GM12878 (cell line): ENCODE data around the gene LRRC59.

Experiments used
- CTCF ChIP-seq, 3 experiments: IDR thresholded peaks in 2 of 3; conservative IDR thresholded peaks in 1 of 3; 2 replicates each; pipeline ENCODE4 v1.5.1; 2011; ENCODE audit warnings: low read depth in 3 of 3, low read length in 3 of 3, mild to moderate bottlenecking in 3 of 3, control low read depth in 2 of 3, moderate library complexity in 2 of 3, inconsistent platforms in 1 of 3, mixed read lengths in 1 of 3; ENCODE audit not compliant: control insufficient read depth in 2 of 3, insufficient read depth in 1 of 3; ENCODE audit errors: extremely low read depth in 1 of 3
- EZH2 ChIP-seq: IDR thresholded peaks from 2 replicates; pipeline ENCODE4 v1.6.1; 2012; ENCODE audit warnings: low read depth, mild to moderate bottlenecking, control low read depth, inconsistent platforms, low read length, borderline replicate concordance; ENCODE audit not compliant: control insufficient read depth
- GABPA ChIP-seq: IDR thresholded peaks from 2 replicates; pipeline ENCODE4 v1.6.1; 2014; ENCODE audit warnings: antibody characterized with exemption, low read depth, mild to moderate bottlenecking, inconsistent platforms
- POLR2AphosphoS5 ChIP-seq: IDR thresholded peaks from 2 replicates; pipeline ENCODE4 v1.6.1; 2011; ENCODE audit warnings: mild to moderate bottlenecking, low read length, inconsistent platforms
- RAD21 ChIP-seq: IDR thresholded peaks from 2 replicates; pipeline ENCODE4 v1.6.1; 2011; ENCODE audit warnings: mild to moderate bottlenecking, low read depth, low read length, moderate library complexity; ENCODE audit not compliant: insufficient read depth
- TAF1 ChIP-seq: IDR thresholded peaks from 2 replicates; pipeline ENCODE4 v1.6.1; 2011; ENCODE audit warnings: mild to moderate bottlenecking, low read depth, low read length, borderline replicate concordance

- TF ChIP-seq POLR2AphosphoS5: no peak
- TF ChIP-seq RAD21: no peak
- no peak for TF ChIP-seq TAF1
- no peak for TF ChIP-seq CTCF (IDR thresholded peaks at IDR 0.05 in 2 of 3, conservative IDR thresholded peaks at IDR 0.05 in 1 of 3; ENCODE audit: control insufficient read depth in 2 of 3, extremely low read depth in 1 of 3, insufficient read depth in 1 of 3, low read depth in 3 of 3, low read length in 3 of 3)
- TF ChIP-seq EZH2: no peak
- TF ChIP-seq GABPA: no peak
Observed at GRCh38 chr17:50412188-50412732, 14.9 kb upstream of the LRRC59 start.
